Activated CD4-positive, alpha-beta T cell treated with anti-CD3 and anti-CD28 coated beads, Interleukin-2, amount 10 ng/mL, durations not matched to agents 24 days and 14 days (primary cell): ENCODE measurements around the gene MLLT1. TPM values are rescaled to one million over a fixed set of nuclear protein-coding genes. Genes with fewer than 3 reads are reported as not detected.

Source experiments
- DNase-seq: peaks from one replicate; pipeline ENCODE4 v3.0.0; 2022
- H3K27ac Mint-ChIP-seq: one replicate; pipeline ENCODE4 v1.8.0; 2022; ENCODE audit warnings: mild to moderate bottlenecking, mixed read lengths
- H3K27me3 Mint-ChIP-seq: one replicate; pipeline ENCODE4 v1.8.0; 2022; ENCODE audit warnings: mixed read lengths
- H3K36me3 Mint-ChIP-seq: one replicate; pipeline ENCODE4 v1.8.0; 2022; ENCODE audit warnings: low read depth, mild to moderate bottlenecking, mixed read lengths
- H3K4me1 Mint-ChIP-seq: one replicate; pipeline ENCODE4 v1.8.0; 2021; ENCODE audit warnings: mixed read lengths
- H3K4me3 Mint-ChIP-seq: one replicate; pipeline ENCODE4 v1.8.0; 2022; ENCODE audit warnings: mild to moderate bottlenecking, moderate library complexity, mixed read lengths
- H3K9me3 Mint-ChIP-seq: one replicate; pipeline ENCODE4 v1.8.0; 2021; ENCODE audit warnings: mixed read lengths
- intact Hi-C: fragments of 100-400 bp; cut with micrococcal nuclease; formaldehyde crosslinking; loops from one replicate; pipeline ENCODE4 v1.15.1; 2023
- total RNA-seq: library from RNA; stranded (reverse); gene quantifications from 2 replicates; pipeline ENCODE4 v1.2.3, GENCODE V29; 2022

Gene MLLT1
- total RNA-seq, 1 donor from 2014 or later = 74.3 TPM

- H3K4me3 Mint-ChIP-seq = no peak overlapping the region
- H3K4me1 Mint-ChIP-seq = peaks cover 8% of the 10 kb centered on the region
- DNase-seq = no peak
- no peak overlapping the region for H3K27ac Mint-ChIP-seq
- H3K27me3 Mint-ChIP-seq = no peaks in the 10 kb centered on the region
- H3K36me3 Mint-ChIP-seq = peaks cover 14% of the 10 kb centered on the region
- H3K9me3 Mint-ChIP-seq = no peaks in the 10 kb centered on the region
- intact Hi-C loops = no loop called here
Measured at GRCh38 chr19:6229951-6230712, 49.6 kb downstream of the MLLT1 start.

DNA sequence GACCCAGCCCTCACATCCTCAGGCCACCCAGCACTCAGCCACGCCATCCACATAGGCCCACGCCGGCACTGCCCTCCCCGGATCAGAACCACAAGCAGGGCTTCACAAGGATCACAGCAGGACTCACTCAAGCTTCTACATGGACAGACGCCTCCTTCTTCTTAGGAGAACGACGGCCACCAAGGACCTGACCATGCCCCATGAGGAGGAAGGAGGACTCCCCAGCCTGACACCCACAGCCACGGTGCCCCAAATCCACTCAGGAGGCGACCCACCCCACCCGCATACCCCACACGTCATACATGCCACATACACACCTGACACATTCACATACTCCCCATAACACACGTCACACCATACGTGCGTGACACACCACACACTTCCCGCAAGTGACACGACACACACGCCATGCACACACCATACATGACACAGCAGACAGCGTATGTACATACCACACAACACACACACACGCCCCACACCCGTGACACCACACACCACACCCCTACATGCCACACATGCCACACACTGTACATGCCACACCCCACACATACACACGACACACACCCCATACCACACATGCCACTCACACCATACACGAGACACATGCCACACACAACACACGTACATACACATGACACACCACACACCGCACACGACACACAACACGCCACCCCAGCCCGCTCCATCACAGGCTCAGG, 50.4 kb downstream of the MLLT1 start:
- H3K36me3 Mint-ChIP-seq = peaks cover 14% of the 10 kb centered on the region
- peaks cover 8% of the 10 kb centered on the region for H3K4me1 Mint-ChIP-seq
- H3K27me3 Mint-ChIP-seq = no peaks in the 10 kb centered on the region
- intact Hi-C loops = no loop called here
- H3K27ac Mint-ChIP-seq = peak overlapping the region; percentile 7
- H3K9me3 Mint-ChIP-seq = no peaks in the 10 kb centered on the region
- H3K4me3 Mint-ChIP-seq = no peak overlapping the region
- DNase-seq = no peak

DNA sequence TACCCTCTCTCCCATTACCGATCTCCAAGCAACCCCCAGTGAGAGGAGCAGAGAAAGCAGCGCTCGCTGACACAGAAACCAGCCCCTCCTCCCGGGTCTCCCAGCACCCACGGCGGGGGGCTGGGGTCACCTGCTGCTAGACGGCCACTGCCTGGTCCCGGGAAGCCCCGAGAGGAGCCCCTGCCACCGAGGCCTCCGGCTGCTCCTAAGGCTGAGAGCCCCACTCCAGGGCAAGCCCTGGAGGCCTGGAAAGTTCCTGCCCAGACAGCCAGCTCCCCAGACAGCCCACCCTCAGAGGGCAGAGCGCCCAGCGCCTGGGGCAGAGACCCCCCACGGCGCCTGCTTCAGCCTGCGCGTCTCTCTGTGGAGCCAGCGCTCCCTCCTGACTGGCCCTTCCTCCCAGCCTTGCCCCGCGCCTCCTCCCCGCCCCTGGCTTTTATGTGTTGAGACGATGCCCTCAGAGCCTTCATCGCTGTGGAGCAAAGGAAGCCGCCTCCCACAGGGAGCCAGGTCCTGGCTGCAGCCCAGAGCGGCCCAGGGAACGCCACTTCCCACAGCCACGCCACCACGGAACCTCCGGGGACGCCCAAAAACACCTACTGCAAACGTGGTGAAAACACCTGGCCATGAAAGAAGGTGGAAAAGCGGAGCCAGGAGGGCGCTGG, 51.1 kb downstream of the MLLT1 start:
- peaks cover 8% of the 10 kb centered on the region for H3K4me1 Mint-ChIP-seq
- no peaks in the 10 kb centered on the region for H3K9me3 Mint-ChIP-seq
- peaks cover 14% of the 10 kb centered on the region for H3K36me3 Mint-ChIP-seq
- no peak overlapping the region for H3K4me3 Mint-ChIP-seq
- DNase-seq = no peak
- intact Hi-C loops = no loop called here
- H3K27ac Mint-ChIP-seq = no peak overlapping the region
- no peaks in the 10 kb centered on the region for H3K27me3 Mint-ChIP-seq

DNA sequence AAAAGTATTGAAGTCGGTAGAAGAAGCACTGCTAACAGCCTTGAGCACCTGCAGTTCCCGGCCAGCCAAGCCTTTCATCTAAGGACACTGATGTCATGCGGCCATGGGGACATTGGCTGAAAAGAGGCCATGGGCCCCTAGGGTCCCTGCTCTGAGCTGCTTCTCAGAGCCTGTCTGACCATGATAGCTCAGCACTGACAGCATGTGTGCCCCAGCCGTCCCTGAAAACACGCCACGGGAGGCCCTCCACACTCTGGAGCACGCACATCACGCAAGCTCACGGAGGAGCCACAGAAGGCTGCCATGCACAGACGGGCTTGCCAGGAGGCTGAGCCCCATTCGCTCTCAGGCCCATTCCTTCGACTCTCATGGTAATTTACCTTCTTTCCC, 51.8 kb downstream of the MLLT1 start:
- Mint-ChIP-seq H3K27me3 (no peaks in the 10 kb centered on the region), H3K27ac (no peak overlapping the region), H3K9me3 (no peaks in the 10 kb centered on the region), H3K4me1 (peaks cover 8% of the 10 kb centered on the region), H3K4me3 (no peak overlapping the region), H3K36me3 (peaks cover 14% of the 10 kb centered on the region)
- intact Hi-C loops = no loop called here
- no peak for DNase-seq

DNA sequence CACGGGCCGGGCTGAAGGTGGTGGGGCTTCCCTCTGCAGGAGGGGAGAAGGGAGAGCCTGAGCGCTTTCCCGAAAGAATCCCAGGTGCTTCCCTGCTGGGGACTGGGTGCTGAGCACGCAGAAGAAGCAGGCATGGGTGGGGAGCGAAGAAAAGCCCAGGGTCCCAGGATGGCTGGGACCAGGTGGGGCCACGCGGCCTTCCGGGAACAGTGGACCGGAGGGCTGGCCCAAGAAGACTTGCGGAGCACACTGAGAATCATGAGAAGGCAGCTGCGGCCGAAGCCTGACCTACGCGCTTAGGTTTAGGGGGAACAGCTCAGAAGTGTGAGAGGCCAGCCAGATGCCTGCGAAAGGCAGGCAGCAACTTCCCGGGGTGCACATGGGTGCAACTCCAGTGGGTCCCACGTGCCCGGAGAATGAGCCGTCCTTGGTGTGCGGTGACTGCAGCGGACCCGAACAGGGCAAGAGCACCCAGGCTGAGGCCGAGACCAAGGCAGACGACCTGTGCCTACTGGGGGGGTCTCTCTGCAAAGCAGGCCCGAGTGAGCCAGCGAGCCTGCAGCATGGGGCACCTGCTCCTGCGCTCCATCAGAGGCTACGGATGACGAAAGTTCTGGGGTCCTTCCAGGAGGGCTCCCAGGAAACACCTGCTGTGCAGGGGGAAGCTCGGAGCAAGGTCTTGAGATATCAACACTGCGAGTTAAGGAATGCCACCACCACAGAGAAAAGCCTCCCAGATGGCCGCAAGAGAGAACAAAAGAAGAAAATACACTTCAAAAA, 52.4 kb downstream of the MLLT1 start:
- H3K27me3 Mint-ChIP-seq = no peaks in the 10 kb centered on the region
- peaks cover 8% of the 10 kb centered on the region for H3K4me1 Mint-ChIP-seq
- no peak overlapping the region for H3K4me3 Mint-ChIP-seq
- DNase-seq = no peak
- peaks cover 14% of the 10 kb centered on the region for H3K36me3 Mint-ChIP-seq
- H3K9me3 Mint-ChIP-seq = no peaks in the 10 kb centered on the region
- intact Hi-C loops = no loop called here
- H3K27ac Mint-ChIP-seq = no peak overlapping the region

- H3K27ac Mint-ChIP-seq = no peak overlapping the region
- intact Hi-C loops = no loop called here
Measured at GRCh38 chr19:6226444-6227155, 53.2 kb downstream of the MLLT1 start.

DNA sequence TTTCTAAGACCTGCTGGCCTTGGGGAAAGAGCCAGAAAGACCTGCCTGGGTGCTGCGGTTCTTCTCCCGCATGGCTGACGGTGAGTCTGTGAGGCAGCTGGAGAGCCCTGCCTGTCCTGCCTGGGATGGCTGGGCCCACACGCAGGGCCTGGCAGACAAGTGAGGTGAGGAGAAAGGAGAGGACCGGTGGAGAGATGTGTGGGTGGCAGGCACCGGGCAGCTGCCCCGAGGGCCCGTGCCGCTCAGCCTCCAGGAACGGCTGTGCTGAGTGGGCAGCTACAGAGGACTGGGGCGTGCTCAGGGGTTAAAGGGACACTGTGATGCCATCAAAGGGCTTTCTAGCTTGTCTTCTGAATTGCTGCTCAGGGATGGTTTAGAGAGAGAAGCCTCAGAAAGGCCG, 53.8 kb downstream of the MLLT1 start:
- intact Hi-C loops = no loop called here
- Mint-ChIP-seq H3K4me3 (no peak overlapping the region), H3K4me1 (peaks cover 6% of the 10 kb centered on the region), H3K36me3 (peaks cover 14% of the 10 kb centered on the region), H3K27me3 (no peaks in the 10 kb centered on the region), H3K27ac (no peak overlapping the region), H3K9me3 (no peaks in the 10 kb centered on the region)
- DNase-seq = no peak

More at GRCh38 chr19:6226444-6227155, 53.2 kb downstream of the MLLT1 start:
- Mint-ChIP-seq H3K4me1 (peaks cover 6% of the 10 kb centered on the region), H3K27me3 (no peaks in the 10 kb centered on the region), H3K36me3 (peaks cover 14% of the 10 kb centered on the region), H3K4me3 (no peak overlapping the region), H3K9me3 (no peaks in the 10 kb centered on the region)
- DNase-seq = no peak

DNA sequence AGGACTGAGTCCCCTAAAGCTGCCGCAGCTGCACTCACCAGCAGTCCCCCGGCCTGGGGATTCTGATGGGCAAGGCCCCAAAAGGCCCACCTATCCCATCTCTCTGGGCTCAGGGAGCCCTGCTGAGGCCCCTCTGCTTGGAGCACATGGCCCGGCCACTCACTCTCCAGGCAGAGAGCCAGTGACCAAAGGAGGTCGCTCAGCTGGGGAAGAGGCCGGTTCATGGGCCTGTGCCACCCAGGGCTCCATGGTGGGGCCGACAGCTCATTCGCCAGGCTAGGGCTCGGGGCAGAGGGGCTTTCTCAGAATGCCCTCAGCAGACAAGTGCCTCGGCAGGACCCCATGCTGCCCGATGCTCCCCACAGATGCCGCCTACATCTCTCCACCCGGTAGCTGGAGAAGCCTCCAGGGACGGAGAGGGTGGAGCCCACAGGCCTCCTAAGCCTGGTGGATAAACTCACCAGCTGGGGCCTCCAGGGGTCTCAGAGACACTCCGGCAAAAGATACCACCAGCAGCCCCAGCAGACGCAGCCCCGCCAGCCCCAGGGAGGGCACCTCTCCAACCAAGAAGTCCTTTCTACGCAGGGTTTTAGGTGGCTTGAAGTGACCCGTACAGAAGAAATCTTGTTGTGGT, 54.4 kb downstream of the MLLT1 start:
- intact Hi-C loops = no loop called here
- no peak overlapping the region for H3K27ac Mint-ChIP-seq
- no peaks in the 10 kb centered on the region for H3K9me3 Mint-ChIP-seq

GRCh38 chr19:6224308-6224675, 55.5 kb downstream of the MLLT1 start:
- no peak for DNase-seq
- Mint-ChIP-seq H3K27ac (no peak overlapping the region), H3K4me1 (no peaks in the 10 kb centered on the region), H3K9me3 (no peaks in the 10 kb centered on the region), H3K4me3 (no peak overlapping the region), H3K36me3 (peaks cover 4% of the 10 kb centered on the region), H3K27me3 (no peaks in the 10 kb centered on the region)
- intact Hi-C loops = no loop called here

More for the DNA sequence above, 54.4 kb downstream of the MLLT1 start:
- Mint-ChIP-seq H3K4me1 (peaks cover 4% of the 10 kb centered on the region), H3K36me3 (peaks cover 8% of the 10 kb centered on the region), H3K27me3 (no peaks in the 10 kb centered on the region), H3K4me3 (no peak overlapping the region)
- no peak for DNase-seq

- peaks cover 3% of the 10 kb centered on the region for H3K36me3 Mint-ChIP-seq
- intact Hi-C loops = no loop called here
- no peak overlapping the region for H3K27ac Mint-ChIP-seq
- no peaks in the 10 kb centered on the region for H3K27me3 Mint-ChIP-seq
- H3K9me3 Mint-ChIP-seq = no peaks in the 10 kb centered on the region
- no peaks in the 10 kb centered on the region for H3K4me1 Mint-ChIP-seq
- H3K4me3 Mint-ChIP-seq = no peak overlapping the region
- DNase-seq = no peak
Measured at GRCh38 chr19:6223461-6224307, 56.1 kb downstream of the MLLT1 start.

GRCh38 chr19:6222884-6223283, 56.9 kb downstream of the MLLT1 start:
- no peak for DNase-seq
- no peak overlapping the region for H3K27ac Mint-ChIP-seq
- H3K9me3 Mint-ChIP-seq = no peaks in the 10 kb centered on the region
- no peak overlapping the region for H3K4me3 Mint-ChIP-seq
- H3K36me3 Mint-ChIP-seq = peaks cover 3% of the 10 kb centered on the region
- H3K4me1 Mint-ChIP-seq = peaks cover 2% of the 10 kb centered on the region
- no peaks in the 10 kb centered on the region for H3K27me3 Mint-ChIP-seq
- intact Hi-C loops = no loop called here
